ENCODE measurements around the gene TRPM8. TPM values are rescaled to one million over a fixed set of nuclear protein-coding genes. Genes with fewer than 3 reads are reported as not detected.
"Not testable (repeated sequence)": the region's sequence is repeated elsewhere in the genome, so short reads cannot be mapped to it uniquely, and the experiment has no call there.

TRPM8 gene
- 0.03 TPM in 1 of 2 replicates, not detected in the other for total RNA-seq (2014; rRNA removed; shearing (Covaris generic))

DNA sequence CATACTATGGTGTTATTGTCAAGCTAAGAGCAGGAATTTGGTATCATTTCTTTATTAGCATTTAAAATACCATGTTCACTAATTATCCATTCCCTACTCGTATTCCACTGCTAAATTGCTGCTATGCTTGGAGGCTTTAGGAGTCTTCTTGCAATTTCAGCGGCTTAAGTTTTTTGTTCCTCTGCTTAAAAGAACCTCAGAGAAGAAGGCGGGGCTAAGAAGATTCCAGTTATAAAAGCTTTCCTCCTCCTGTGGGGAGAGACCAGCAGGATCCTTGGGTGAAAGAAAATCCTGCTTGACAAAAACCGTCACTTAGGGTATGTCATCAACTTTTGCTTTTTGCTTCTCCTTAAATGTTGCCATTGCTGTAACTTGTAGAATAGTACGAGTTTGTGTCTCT lies at the start of gene TRPM8:
Gene TRPM8, plus strand, starts transcription at position 258 of the 400 bp plus-strand sequence. CDS start 9,165 bp downstream, outside the sequence.
- Histone ChIP-seq H3K4me3 (no peak within 1 kb of the TSS), H3K27me3 (replicated peaks) (no peaks in the 10 kb centered on the region; the same call in 1 of the 2 replicates), H3K36me3 (no peaks in the 10 kb centered on the region), H3K4me1 (replicated peaks) (peaks cover 6% of the 10 kb centered on the region; the same call in 1 of the 2 replicates), H3K27ac (no peak within 1 kb of the TSS), H3K9me3 (replicated peaks) (no peaks in the 10 kb centered on the region)
- DNase-seq (ENCODE audit: low read depth in 1 of 2, low spot score in 2 of 2): no peak

GRCh38 chr2:233867993-233868532 lies 49.1 kb upstream of the TRPM8 start, which contains the start of gene MSL3B:
Gene MSL3B (minus strand): TSS chr2:233868386.
- DNase-seq (ENCODE audit: low read depth in 1 of 2, low spot score in 2 of 2): peak; percentile 60 to 80

DNA sequence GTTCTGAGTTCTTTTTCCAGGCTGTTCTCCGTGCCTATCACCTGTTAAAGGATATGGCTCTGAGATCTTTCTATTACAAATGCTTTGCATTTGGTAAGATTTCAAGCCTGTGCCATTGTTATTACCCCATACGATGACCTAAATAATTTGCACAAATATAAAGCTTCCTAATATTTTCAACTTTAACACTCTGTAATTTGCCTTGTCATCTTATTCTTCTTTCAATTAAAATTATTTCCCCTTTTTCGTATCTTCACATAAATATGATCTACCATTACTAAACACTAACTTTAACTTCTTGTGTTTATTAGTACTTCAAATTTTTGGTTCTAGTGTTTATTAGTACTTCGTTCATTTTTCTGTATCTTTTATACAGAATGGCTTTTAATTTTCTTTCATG lies 45.7 kb upstream of the TRPM8 start:
- no peak overlapping the region for H3K4me3 ChIP-seq
- H3K27me3 ChIP-seq (replicated peaks): peaks cover 19% of the 10 kb centered on the region; the same call in 1 of the 2 replicates
- peaks cover 7% of the 10 kb centered on the region for H3K36me3 ChIP-seq
- DNase-seq (ENCODE audit: low read depth in 1 of 2, low spot score in 2 of 2): no peak
- no peak overlapping the region for H3K27ac ChIP-seq
- peaks cover 4% of the 10 kb centered on the region; the same call in 1 of the 2 replicates for H3K4me1 ChIP-seq (replicated peaks)
- H3K9me3 ChIP-seq (replicated peaks): peaks cover 3% of the 10 kb centered on the region; the same call in 1 of the 2 replicates

More at GRCh38 chr2:233867993-233868532, 49.1 kb upstream of the TRPM8 start, which contains the start of gene MSL3B:
- Histone ChIP-seq H3K27ac (peak within 1 kb of the TSS; percentile 62), H3K9me3 (replicated peaks) (peaks cover 3% of the 10 kb centered on the region; the same call in 1 of the 2 replicates), H3K4me1 (replicated peaks) (peaks cover 4% of the 10 kb centered on the region; the same call in 1 of the 2 replicates), H3K27me3 (replicated peaks) (peaks cover 7% of the 10 kb centered on the region; the same call in 1 of the 2 replicates), H3K4me3 (peak within 1 kb of the TSS; percentile 54), H3K36me3 (peaks cover 24% of the 10 kb centered on the region)

- DNase-seq (ENCODE audit: low read depth in 1 of 2, low spot score in 2 of 2); H3K4me1 ChIP-seq (replicated peaks); H3K27ac ChIP-seq; H3K9me3 ChIP-seq (replicated peaks); H3K4me3 ChIP-seq; H3K36me3 ChIP-seq: not testable (repeated sequence)
- peaks cover 19% of the 10 kb centered on the region; the same call in 1 of the 2 replicates for H3K27me3 ChIP-seq (replicated peaks)
These were observed 45.0 kb upstream of the TRPM8 start for GRCh38 chr2:233872125-233872524.

- Histone ChIP-seq H3K9me3 (replicated peaks) (peaks cover 4% of the 10 kb centered on the region; the same call in 1 of the 2 replicates), H3K27me3 (replicated peaks) (peaks cover 3% of the 10 kb centered on the region), H3K4me1 (replicated peaks) (no peaks in the 10 kb centered on the region), H3K27ac (no peak overlapping the region), H3K4me3 (no peak overlapping the region), H3K36me3 (no peaks in the 10 kb centered on the region)
- no peak for DNase-seq (ENCODE audit: low read depth in 1 of 2, low spot score in 2 of 2)
These were observed 34.8 kb upstream of the TRPM8 start for GRCh38 chr2:233882353-233882752.

- Histone ChIP-seq H3K27me3 (replicated peaks) (peaks cover 16% of the 10 kb centered on the region), H3K27ac (no peak overlapping the region), H3K4me1 (replicated peaks) (no peaks in the 10 kb centered on the region), H3K9me3 (replicated peaks) (peaks cover 1% of the 10 kb centered on the region; the same call in 1 of the 2 replicates), H3K36me3 (no peaks in the 10 kb centered on the region), H3K4me3 (no peak overlapping the region)
- no peak for DNase-seq (ENCODE audit: low read depth in 1 of 2, low spot score in 2 of 2)
These were observed 24.4 kb upstream of the TRPM8 start for GRCh38 chr2:233892793-233893192.

- H3K27me3 ChIP-seq (replicated peaks): peaks cover 28% of the 10 kb centered on the region
- H3K36me3 ChIP-seq; DNase-seq (ENCODE audit: low read depth in 1 of 2, low spot score in 2 of 2); H3K9me3 ChIP-seq (replicated peaks); H3K4me1 ChIP-seq (replicated peaks); H3K4me3 ChIP-seq; H3K27ac ChIP-seq: not testable (repeated sequence)
These were observed 20.9 kb upstream of the TRPM8 start for GRCh38 chr2:233896253-233896652.

DNA sequence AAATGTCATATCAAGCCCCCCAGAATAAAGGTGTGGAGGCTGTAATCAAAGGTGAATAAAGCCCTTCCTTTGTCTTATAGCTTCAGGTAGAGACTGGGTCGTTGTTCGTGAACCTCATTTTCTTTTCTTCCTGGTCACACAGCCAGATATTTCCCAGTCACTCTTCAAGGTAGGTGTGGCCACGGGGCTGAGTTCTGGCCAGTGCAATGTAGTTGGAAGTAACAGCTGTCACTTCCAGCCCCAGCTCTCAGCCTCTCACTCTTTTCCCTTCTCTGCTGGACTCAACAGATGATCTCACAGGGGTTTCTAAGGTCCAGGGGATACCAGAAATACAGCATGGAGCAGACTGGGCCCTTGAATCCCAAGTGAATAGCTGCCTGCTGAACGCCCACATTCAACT lies 15.8 kb upstream of the TRPM8 start:
- H3K9me3 ChIP-seq (replicated peaks): peaks cover 3% of the 10 kb centered on the region; the same call in 1 of the 2 replicates
- no peak for DNase-seq (ENCODE audit: low read depth in 1 of 2, low spot score in 2 of 2)

DNA sequence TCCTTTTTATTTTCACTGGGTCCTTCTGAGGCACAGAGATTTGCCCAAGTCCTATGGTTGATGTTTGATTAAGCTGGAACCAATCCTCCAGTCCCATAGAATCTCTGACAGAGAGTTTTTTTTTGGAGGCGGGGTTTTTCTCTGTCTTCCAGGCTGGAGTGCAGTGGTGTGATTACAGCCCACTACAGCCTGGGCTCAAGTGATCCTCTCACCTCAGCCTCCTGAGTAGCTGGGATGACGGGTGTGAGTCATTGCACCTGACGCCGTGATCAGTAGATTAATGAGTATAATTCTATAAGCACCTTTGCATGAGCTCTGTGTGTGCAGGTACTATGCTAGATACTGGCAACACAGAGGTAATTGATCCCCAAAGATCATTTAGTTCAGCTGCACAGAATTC lies 15.3 kb upstream of the TRPM8 start:
- no peaks in the 10 kb centered on the region for H3K36me3 ChIP-seq
- H3K27me3 ChIP-seq (replicated peaks): peaks cover 24% of the 10 kb centered on the region
- DNase-seq (ENCODE audit: low read depth in 1 of 2, low spot score in 2 of 2): no peak
- H3K27ac ChIP-seq: no peak overlapping the region
- no peaks in the 10 kb centered on the region for H3K4me1 ChIP-seq (replicated peaks)
- peaks cover 3% of the 10 kb centered on the region; the same call in 1 of the 2 replicates for H3K9me3 ChIP-seq (replicated peaks)
- H3K4me3 ChIP-seq: no peak overlapping the region

More for the DNA sequence above, 15.8 kb upstream of the TRPM8 start:
- Histone ChIP-seq H3K4me3 (no peak overlapping the region), H3K27ac (no peak overlapping the region), H3K36me3 (no peaks in the 10 kb centered on the region), H3K4me1 (replicated peaks) (no peaks in the 10 kb centered on the region), H3K27me3 (replicated peaks) (peaks cover 24% of the 10 kb centered on the region)

DNA sequence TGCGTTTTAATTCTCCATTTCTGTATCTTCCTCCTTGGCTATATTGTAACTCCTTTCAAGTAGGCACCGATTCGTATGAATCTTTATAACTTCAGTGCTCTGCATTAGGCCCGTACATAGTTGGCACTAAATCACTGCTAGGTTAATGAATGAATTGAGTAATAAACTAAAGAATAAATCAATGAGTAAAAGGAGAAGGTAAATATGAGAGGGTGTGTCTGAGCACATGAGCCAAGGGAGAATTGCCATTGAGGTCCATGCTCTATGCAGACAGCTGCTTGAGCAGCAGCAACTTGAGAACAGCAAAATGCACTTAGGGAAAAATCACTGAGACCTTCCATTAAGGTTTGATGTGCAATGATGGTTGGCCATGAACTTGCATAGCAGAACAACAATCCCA lies 11.2 kb upstream of the TRPM8 start:
- Histone ChIP-seq H3K9me3 (replicated peaks) (no peaks in the 10 kb centered on the region), H3K27ac (no peak overlapping the region), H3K27me3 (replicated peaks) (no peaks in the 10 kb centered on the region; the same call in 1 of the 2 replicates), H3K36me3 (no peaks in the 10 kb centered on the region), H3K4me3 (no peak overlapping the region), H3K4me1 (replicated peaks) (no peaks in the 10 kb centered on the region)
- DNase-seq (ENCODE audit: low read depth in 1 of 2, low spot score in 2 of 2): no peak

- no peak overlapping the region for H3K27ac ChIP-seq
- no peaks in the 10 kb centered on the region; the same call in 1 of the 2 replicates for H3K27me3 ChIP-seq (replicated peaks)
- no peaks in the 10 kb centered on the region for H3K4me1 ChIP-seq (replicated peaks)
- no peak for DNase-seq (ENCODE audit: low read depth in 1 of 2, low spot score in 2 of 2)
- no peaks in the 10 kb centered on the region for H3K9me3 ChIP-seq (replicated peaks)
- no peak overlapping the region for H3K4me3 ChIP-seq
- no peaks in the 10 kb centered on the region for H3K36me3 ChIP-seq
These were observed 9.5 kb upstream of the TRPM8 start for GRCh38 chr2:233907627-233908026.

DNA sequence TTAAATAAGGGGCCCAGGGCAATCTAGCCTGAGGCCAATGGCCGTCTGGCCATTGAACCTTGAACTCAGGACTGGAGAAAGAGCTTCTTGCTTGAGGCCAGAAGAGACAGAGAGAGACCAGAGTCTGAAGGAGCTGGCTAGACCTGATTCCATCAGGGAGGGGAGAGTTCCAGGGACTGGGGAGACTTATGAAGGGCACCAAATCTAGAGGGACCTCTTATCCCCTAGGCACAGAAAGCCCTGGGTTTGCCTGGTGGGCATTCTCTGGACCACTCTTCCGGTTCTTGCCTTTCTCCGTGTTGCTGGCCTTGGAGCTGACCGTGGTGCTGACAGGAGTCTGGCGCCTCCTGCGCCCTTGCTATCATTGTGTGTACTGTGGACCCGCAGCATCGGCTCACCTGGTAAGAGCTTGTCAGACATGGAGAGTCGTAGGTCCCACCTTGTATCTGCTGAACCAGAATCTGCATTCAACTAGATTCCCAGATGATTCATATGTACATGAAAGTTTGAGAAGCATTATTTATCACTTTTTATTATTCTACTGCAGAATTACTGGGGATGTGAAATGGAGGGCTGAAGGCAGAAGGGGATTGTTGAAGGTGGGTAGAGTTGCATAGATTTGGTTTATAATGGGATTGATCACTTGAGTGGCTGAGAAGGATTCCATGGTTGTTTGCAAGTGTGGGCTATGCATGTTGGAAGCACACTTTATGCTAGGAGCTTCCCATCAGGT lies 4.3 kb upstream of the TRPM8 start:
- H3K27me3 ChIP-seq (replicated peaks): no peaks in the 10 kb centered on the region; the same call in 1 of the 2 replicates
- no peaks in the 10 kb centered on the region for H3K9me3 ChIP-seq (replicated peaks)
- DNase-seq (ENCODE audit: low read depth in 1 of 2, low spot score in 2 of 2): peak; percentile 17 to 56
- H3K27ac ChIP-seq: no peak overlapping the region
- H3K36me3 ChIP-seq: no peaks in the 10 kb centered on the region
- no peaks in the 10 kb centered on the region for H3K4me1 ChIP-seq (replicated peaks)
- no peak overlapping the region for H3K4me3 ChIP-seq

DNA sequence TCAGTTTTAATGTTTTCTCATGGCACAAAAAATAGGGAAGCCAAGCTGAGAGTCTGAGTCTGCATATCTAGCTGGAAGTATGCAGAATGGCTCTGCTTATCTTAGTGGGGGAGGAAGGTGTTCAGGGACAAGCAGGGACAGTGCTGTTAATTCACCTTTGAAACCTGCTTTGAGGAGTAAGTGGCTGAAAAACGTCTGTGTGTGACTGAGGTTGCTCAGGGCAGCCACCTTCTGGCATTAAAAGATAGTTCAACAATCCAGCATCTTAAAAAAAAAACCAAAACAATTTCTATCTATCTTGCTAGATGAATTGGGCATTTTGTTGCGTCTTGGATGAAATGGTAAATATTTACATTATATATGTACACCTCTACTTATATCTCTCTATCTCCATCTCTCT lies 2.0 kb upstream of the TRPM8 start:
- H3K9me3 ChIP-seq (replicated peaks): no peaks in the 10 kb centered on the region
- DNase-seq (ENCODE audit: low read depth in 1 of 2, low spot score in 2 of 2): no peak
- H3K4me3 ChIP-seq: no peak overlapping the region
- no peaks in the 10 kb centered on the region for H3K36me3 ChIP-seq
- H3K27ac ChIP-seq: no peak overlapping the region
- peaks cover 1% of the 10 kb centered on the region; the same call in 1 of the 2 replicates for H3K4me1 ChIP-seq (replicated peaks)
- no peaks in the 10 kb centered on the region; the same call in 1 of the 2 replicates for H3K27me3 ChIP-seq (replicated peaks)

DNA sequence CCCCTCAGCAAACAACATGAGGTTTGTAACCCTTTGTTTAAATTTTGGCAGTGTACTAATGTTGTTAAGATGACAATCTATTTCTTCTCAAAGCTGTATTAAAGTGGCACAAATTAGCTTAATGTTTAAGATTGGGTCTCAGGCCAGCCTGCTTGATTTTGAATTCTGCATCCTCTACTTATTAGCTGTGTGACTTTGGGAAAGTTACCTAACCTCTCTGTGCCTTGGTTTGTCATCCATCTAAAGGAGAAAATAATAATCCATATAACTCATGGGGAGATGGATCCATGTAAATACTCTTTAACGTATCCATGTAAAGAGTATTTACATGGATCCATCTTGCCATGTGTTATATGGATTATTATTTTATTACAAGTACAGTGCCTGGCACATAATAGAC lies 2.1 kb downstream of the TRPM8 start:
- Histone ChIP-seq H3K9me3 (replicated peaks) (no peaks in the 10 kb centered on the region), H3K4me3 (no peak overlapping the region), H3K27me3 (replicated peaks) (peaks cover 8% of the 10 kb centered on the region), H3K27ac (no peak overlapping the region), H3K36me3 (no peaks in the 10 kb centered on the region), H3K4me1 (replicated peaks) (peaks cover 6% of the 10 kb centered on the region; the same call in 1 of the 2 replicates)
- DNase-seq (ENCODE audit: low read depth in 1 of 2, low spot score in 2 of 2): no peak

Measured in SJSA1 (cell line).